ENCODE measurements around the gene FARS2.

Gene FARS2

GRCh38 chr6:5238336-5238735 lies 23.0 kb upstream of the FARS2 start:
- Histone ChIP-seq H3K36me3 (ENCODE audit: control insufficient read depth in 2 of 2, insufficient read depth in 1 of 2, low read length in 2 of 2) (no peaks in the 10 kb centered on the region; a peak in 1 of 3 replicates), H3K27ac (ENCODE audit: extremely low read depth, low read depth, low read length) (no peak overlapping the region), H3K4me3 (ENCODE audit: low read depth, low read length) (no peak overlapping the region), H3K9me3 (ENCODE audit: control insufficient read depth, insufficient read depth, low read depth, low read length) (no peaks in the 10 kb centered on the region), H3K4me1 (ENCODE audit: control insufficient read depth, insufficient read depth, low read length) (peaks cover 6% of the 10 kb centered on the region; the same call in 1 of the 2 replicates)
- POLR2A ChIA-PET = no interaction called here
- CTCF ChIA-PET = no interaction called here
- TF ChIP-seq ZNF692 (tag by site-specific recombination; IDR thresholded peaks at IDR 0.05) (no peak), SETDB1 (IDR thresholded peaks at IDR 0.05; ENCODE audit: insufficient read length, low read length) (no peak), ZNF514 (tag by site-specific recombination; IDR thresholded peaks at IDR 0.05) (no peak), KLF9 (tag by site-specific recombination; IDR thresholded peaks at IDR 0.05; ENCODE audit: low read depth) (no peak)
- TF ChIP-seq, protein P1, sequence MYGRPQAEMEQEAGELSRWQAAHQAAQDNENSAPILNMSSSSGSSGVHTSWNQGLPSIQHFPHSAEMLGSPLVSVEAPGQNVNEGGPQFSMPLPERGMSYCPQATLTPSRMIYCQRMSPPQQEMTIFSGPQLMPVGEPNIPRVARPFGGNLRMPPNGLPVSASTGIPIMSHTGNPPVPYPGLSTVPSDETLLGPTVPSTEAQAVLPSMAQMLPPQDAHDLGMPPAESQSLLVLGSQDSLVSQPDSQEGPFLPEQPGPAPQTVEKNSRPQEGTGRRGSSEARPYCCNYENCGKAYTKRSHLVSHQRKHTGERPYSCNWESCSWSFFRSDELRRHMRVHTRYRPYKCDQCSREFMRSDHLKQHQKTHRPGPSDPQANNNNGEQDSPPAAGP (tag by site-specific recombination; IDR thresholded peaks at IDR 0.05) = no peak
- TF ChIP-seq, protein P2, sequence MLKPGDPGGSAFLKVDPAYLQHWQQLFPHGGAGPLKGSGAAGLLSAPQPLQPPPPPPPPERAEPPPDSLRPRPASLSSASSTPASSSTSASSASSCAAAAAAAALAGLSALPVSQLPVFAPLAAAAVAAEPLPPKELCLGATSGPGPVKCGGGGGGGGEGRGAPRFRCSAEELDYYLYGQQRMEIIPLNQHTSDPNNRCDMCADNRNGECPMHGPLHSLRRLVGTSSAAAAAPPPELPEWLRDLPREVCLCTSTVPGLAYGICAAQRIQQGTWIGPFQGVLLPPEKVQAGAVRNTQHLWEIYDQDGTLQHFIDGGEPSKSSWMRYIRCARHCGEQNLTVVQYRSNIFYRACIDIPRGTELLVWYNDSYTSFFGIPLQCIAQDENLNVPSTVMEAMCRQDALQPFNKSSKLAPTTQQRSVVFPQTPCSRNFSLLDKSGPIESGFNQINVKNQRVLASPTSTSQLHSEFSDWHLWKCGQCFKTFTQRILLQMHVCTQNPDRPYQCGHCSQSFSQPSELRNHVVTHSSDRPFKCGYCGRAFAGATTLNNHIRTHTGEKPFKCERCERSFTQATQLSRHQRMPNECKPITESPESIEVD (tag by site-specific recombination; IDR thresholded peaks at IDR 0.05) = 0 out of 2 replicates have a peak, but pooled peaks have one; percentile 31

DNA sequence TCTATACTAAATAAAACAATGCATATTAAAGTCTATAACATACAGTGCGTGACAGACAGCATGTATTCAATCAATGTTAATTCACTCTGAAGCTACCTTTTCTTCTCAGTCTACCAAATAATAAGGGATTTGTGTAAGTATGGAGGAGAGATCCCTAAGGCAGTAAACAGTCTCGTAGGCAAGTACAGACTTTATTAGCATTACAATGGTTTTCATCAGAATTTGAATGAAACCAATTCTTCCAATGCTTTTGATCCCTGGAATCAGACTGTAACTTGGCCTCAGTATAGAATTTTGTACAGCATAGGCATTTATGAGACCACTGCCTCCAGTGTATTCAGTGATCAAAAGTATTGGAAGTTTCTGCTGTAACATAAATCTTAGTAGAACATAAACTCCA lies 20.1 kb upstream of the FARS2 start:
- Histone ChIP-seq H3K9me3 (ENCODE audit: control insufficient read depth, insufficient read depth, low read depth, low read length) (no peaks in the 10 kb centered on the region), H3K4me3 (ENCODE audit: low read depth, low read length) (no peak overlapping the region), H3K36me3 (ENCODE audit: control insufficient read depth in 2 of 2, insufficient read depth in 1 of 2, low read length in 2 of 2) (peaks cover 0 to 3% of the 10 kb centered on the region in 2 experiments; a peak in 2 of 3 replicates), H3K4me1 (ENCODE audit: control insufficient read depth, insufficient read depth, low read length) (peaks cover 6% of the 10 kb centered on the region; the same call in 1 of the 2 replicates), H3K27ac (ENCODE audit: extremely low read depth, low read depth, low read length) (no peak overlapping the region)
- POLR2A ChIA-PET = no interaction called here
- CTCF ChIA-PET = no interaction called here
- no peak for TF ChIP-seq REST (tag by site-specific recombination; IDR thresholded peaks at IDR 0.05)
- no peak for TF ChIP-seq ZNF629 (tag by site-specific recombination; IDR thresholded peaks at IDR 0.05)

GRCh38 chr6:5243069-5243468 lies 18.2 kb upstream of the FARS2 start:
- no peak overlapping the region for H3K4me3 ChIP-seq (ENCODE audit: low read depth, low read length)
- H3K27ac ChIP-seq (ENCODE audit: extremely low read depth, low read depth, low read length) = no peak overlapping the region
- TF ChIP-seq ZNF830 (tag by site-specific recombination; IDR thresholded peaks at IDR 0.05; ENCODE audit: low read depth) (no peak), ZNF768 (tag by site-specific recombination; IDR thresholded peaks at IDR 0.05) (no peak), GFI1B (tag by site-specific recombination; IDR thresholded peaks at IDR 0.05) (no peak), ZNF214 (tag by site-specific recombination; IDR thresholded peaks at IDR 0.05; ENCODE audit: borderline replicate concordance) (no peak)
- TF ChIP-seq, protein P3, sequence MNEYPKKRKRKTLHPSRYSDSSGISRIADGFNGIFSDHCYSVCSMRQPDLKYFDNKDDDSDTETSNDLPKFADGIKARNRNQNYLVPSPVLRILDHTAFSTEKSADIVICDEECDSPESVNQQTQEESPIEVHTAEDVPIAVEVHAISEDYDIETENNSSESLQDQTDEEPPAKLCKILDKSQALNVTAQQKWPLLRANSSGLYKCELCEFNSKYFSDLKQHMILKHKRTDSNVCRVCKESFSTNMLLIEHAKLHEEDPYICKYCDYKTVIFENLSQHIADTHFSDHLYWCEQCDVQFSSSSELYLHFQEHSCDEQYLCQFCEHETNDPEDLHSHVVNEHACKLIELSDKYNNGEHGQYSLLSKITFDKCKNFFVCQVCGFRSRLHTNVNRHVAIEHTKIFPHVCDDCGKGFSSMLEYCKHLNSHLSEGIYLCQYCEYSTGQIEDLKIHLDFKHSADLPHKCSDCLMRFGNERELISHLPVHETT (tag by site-specific recombination; IDR thresholded peaks at IDR 0.05) = no peak
- TF ChIP-seq, protein P4, sequence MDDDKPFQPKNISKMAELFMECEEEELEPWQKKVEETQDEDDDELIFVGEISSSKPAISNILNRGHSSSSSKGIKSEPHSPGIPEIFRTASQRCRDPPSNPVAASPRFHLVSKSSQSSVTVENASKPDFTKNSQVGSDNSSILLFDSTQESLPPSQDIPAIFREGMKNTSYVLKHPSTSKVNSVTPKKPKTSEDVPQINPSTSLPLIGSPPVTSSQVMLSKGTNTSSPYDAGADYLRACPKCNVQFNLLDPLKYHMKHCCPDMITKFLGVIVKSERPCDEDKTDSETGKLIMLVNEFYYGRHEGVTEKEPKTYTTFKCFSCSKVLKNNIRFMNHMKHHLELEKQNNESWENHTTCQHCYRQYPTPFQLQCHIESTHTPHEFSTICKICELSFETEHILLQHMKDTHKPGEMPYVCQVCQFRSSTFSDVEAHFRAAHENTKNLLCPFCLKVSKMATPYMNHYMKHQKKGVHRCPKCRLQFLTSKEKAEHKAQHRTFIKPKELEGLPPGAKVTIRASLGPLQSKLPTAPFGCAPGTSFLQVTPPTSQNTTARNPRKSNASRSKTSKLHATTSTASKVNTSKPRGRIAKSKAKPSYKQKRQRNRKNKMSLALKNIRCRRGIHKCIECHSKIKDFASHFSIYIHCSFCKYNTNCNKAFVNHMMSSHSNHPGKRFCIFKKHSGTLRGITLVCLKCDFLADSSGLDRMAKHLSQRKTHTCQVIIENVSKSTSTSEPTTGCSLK (tag by site-specific recombination; IDR thresholded peaks at IDR 0.05) = no peak
- TF ChIP-seq, protein P2 (tag by site-specific recombination; IDR thresholded peaks at IDR 0.05) = no peak
- TF ChIP-seq, protein P5, sequence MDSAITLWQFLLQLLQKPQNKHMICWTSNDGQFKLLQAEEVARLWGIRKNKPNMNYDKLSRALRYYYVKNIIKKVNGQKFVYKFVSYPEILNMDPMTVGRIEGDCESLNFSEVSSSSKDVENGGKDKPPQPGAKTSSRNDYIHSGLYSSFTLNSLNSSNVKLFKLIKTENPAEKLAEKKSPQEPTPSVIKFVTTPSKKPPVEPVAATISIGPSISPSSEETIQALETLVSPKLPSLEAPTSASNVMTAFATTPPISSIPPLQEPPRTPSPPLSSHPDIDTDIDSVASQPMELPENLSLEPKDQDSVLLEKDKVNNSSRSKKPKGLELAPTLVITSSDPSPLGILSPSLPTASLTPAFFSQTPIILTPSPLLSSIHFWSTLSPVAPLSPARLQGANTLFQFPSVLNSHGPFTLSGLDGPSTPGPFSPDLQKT (IDR thresholded peaks at IDR 0.05; ENCODE audit: borderline replicate concordance, low read depth, low read length) = no peak
- CTCF ChIA-PET = interaction anchor here (0.6 to 1.3 kb wide), 2 partner anchors 12 to 111 kb away, joined by 3 read pairs; no protein-coding TSS in a partner anchor
- no peaks in the 10 kb centered on the region for H3K9me3 ChIP-seq (ENCODE audit: control insufficient read depth, insufficient read depth, low read depth, low read length)
- POLR2A ChIA-PET = no interaction called here
- H3K36me3 ChIP-seq (ENCODE audit: control insufficient read depth in 2 of 2, insufficient read depth in 1 of 2, low read length in 2 of 2) = peaks cover 0 to 3% of the 10 kb centered on the region in 2 experiments; a peak in 2 of 3 replicates
- peaks cover 9% of the 10 kb centered on the region for H3K4me1 ChIP-seq (ENCODE audit: control insufficient read depth, insufficient read depth, low read length)
